ENCODE data around the gene ENTPD2. TPM values are rescaled to one million over a fixed set of nuclear protein-coding genes. Genes with fewer than 3 reads are reported as not detected.
A peak's percentile ranks its signal among the peaks of the same experiment; 100 is the strongest.

ENTPD2 gene
- total and polyA plus RNA-seq, 9 of the 15 experiments (the other 6 are each of a cell fraction or from before 2014, with no cell fraction given): 0.04 to 0.60 (median 0.14) TPM; not detected in 4

GRCh38 chr9:137085920-137086530 is 32.2 kb upstream of the ENTPD2 start (continued):
- peak; percentile 82; the same call in 1 of the 2 replicates for TF ChIP-seq MGA (IDR thresholded peaks at IDR 0.05)
- no peak for TF ChIP-seq MTA3 (IDR thresholded peaks at IDR 0.05; ENCODE audit: borderline replicate concordance)
- TF ChIP-seq BDP1 (IDR thresholded peaks at IDR 0.05; ENCODE audit: insufficient read depth, insufficient read length): no peak
- TF ChIP-seq MBD1 (CRISPR knock-in tag; IDR thresholded peaks at IDR 0.05): no peak
- no peak for TF ChIP-seq CREB3 (tag; conservative IDR thresholded peaks at IDR 0.05; ENCODE audit: low read depth)
- peak; percentile 39; the same call in 1 of the 2 replicates for TF ChIP-seq ZNF263 (CRISPR knock-in tag; IDR thresholded peaks at IDR 0.05; ENCODE audit: borderline replicate concordance)
- TF ChIP-seq MAZ (CRISPR knock-in tag; conservative IDR thresholded peaks at IDR 0.05 in 1 of 2, IDR thresholded peaks at IDR 0.05 in 1 of 2): 0 out of 4 replicates have a peak, but pooled peaks of 1 of the 2 experiments have one; percentile 20
- TF ChIP-seq PHTF2 (CRISPR knock-in tag; IDR thresholded peaks at IDR 0.05): no peak
- TF ChIP-seq PATZ1 (CRISPR knock-in tag; IDR thresholded peaks at IDR 0.05; ENCODE audit: borderline replicate concordance): no peak

Data from K562 (cell line).